Activated T-cell treated with anti-CD3 and anti-CD28 coated beads, Interleukin-2, amount 50 U/mL, for 72 hours (primary cell): Measurements from ENCODE around the gene DDX17. TPM values are rescaled to one million over a fixed set of nuclear protein-coding genes. Genes with fewer than 3 reads are reported as not detected.
A peak's percentile ranks its signal among the peaks of the same experiment; 100 is the strongest.

Source experiments
- ATAC-seq, 2 donors: fragments of 150-1000 bp; cut with Tn5 transposase; replicated peaks in 1 of 2; 2 replicates each; pipeline ENCODE4 v1.10.0; 2021; ENCODE audit warnings: moderate library complexity in 2 of 2, mild to moderate bottlenecking in 1 of 2
- DNase-seq, 2 donors: peaks; one replicate each; pipeline ENCODE4 v3.0.0; 2021 to 2022; ENCODE audit warnings: mixed read lengths in 1 of 2
- H3K27ac Mint-ChIP-seq: one replicate; pipeline ENCODE4 v1.8.0; 2022; ENCODE audit warnings: mild to moderate bottlenecking, moderate library complexity, mixed read lengths
- H3K27me3 Mint-ChIP-seq: one replicate; pipeline ENCODE4 v1.8.0; 2022; ENCODE audit warnings: low read depth, mixed read lengths
- H3K36me3 Mint-ChIP-seq, 2 donors: one replicate each; pipeline ENCODE4 v1.8.0; 2022; ENCODE audit warnings: mixed read lengths in 2 of 2, mild to moderate bottlenecking in 1 of 2; ENCODE audit not compliant: insufficient read depth in 2 of 2
- H3K4me1 Mint-ChIP-seq: one replicate; pipeline ENCODE4 v1.8.0; 2022; ENCODE audit warnings: low read depth, mixed read lengths
- H3K4me3 Mint-ChIP-seq, 2 donors: one replicate each; pipeline ENCODE4 v1.8.0; 2022; ENCODE audit warnings: mild to moderate bottlenecking in 2 of 2, mixed read lengths in 2 of 2, moderate library complexity in 2 of 2
- H3K9me3 Mint-ChIP-seq, 2 donors: one replicate each; pipeline ENCODE4 v1.8.0; 2022; ENCODE audit warnings: mixed read lengths in 2 of 2
- total RNA-seq, 2 donors: library from RNA; stranded (reverse); gene quantifications; one replicate each; pipeline ENCODE4 v1.2.3, GENCODE V29; 2022

DDX17 gene
- total RNA-seq, 2 donors from 2014 or later, result 374 to 431 TPM

DNA sequence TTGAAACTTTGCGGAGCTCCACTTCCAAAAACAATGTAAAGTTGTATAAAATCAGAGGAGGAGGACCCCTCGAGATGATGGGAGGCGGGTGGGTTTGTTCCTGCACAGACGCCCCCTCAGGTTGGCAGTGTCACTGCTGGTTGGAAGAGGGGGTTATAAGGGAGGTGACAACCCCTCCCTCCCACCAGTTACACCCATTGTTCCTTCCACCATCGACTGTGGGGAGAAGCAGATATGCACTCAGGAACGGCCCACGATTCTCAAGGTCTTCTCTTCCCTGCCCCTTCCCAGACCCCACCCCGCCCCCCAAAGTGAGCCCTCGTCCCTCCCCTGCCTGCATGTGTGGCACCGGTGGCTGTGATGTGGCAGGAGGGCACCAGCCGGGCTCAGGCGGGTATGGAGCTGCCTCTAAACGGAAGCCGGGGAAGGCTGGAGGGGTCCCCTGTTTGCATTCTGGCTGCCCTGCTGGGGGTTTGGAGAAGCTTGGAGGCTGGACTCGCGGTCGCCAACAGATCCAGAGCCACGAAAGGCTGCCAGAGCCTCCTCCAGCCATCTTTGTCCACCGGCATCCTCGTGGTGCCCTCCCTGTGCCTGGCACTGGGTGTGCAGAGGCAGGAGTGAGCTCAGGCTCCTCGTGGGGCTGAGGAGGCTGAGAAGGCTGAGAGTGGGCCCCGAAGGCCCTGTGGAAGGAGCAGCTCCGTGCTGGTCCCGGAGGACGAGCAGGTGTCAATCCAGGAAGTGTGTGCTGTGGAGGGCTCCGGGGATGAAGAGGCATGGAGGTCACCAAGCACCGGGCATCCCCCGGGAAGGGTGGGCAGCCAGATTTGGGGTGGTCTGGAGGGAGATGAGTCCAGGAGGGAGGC lies 37.4 kb downstream of the DDX17 start:
- DNase-seq (no peak), ATAC-seq (no peak)
- Mint-ChIP-seq H3K36me3 (no peaks in the 10 kb centered on the region), H3K27me3 (peaks cover 39% of the 10 kb centered on the region), H3K9me3 (no peaks in the 10 kb centered on the region), H3K27ac (no peak overlapping the region), H3K4me3 (peak overlapping the region; percentile 71 to 76), H3K4me1 (peaks cover 4% of the 10 kb centered on the region)

DNA sequence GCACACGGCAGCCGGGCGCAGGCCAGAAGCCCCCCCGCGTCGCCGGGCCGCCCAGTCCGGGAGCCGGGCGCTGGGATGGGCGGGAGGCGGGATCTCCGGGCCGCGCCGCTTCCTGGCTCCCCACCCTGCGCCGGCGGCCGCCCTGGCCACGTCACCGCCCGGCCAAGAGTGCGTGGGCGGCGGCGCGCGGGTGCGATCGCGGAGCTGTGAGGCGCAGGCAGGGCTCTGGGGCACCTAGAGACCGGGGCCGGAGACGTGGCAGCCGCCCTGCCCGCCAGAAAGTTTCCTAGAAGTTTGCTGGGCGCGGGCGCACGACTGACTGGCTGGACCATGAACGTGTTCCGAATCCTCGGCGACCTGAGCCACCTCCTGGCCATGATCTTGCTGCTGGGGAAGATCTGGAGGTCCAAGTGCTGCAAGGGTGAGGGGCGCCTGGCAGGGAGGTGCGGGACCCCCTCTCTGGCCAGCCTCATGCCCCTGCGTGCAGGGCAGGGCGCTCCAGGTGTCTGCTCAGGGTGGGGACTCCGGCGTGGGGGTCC lies 38.1 kb downstream of the DDX17 start, which contains the start of gene KDELR3:
Gene KDELR3 (plus strand): TSS at position 193 of the 539 bp plus-strand sequence. CDS start 138 bp downstream, at position 331.
- peak within 1 kb of the TSS; percentile 86 for H3K4me3 Mint-ChIP-seq
- H3K9me3 Mint-ChIP-seq, result no peaks in the 10 kb centered on the region
- H3K36me3 Mint-ChIP-seq, result no peaks in the 10 kb centered on the region
- peaks cover 4% of the 10 kb centered on the region for H3K4me1 Mint-ChIP-seq
- H3K27me3 Mint-ChIP-seq, result peaks cover 46% of the 10 kb centered on the region
- ATAC-seq (peak; percentile 92 to 97), DNase-seq (peak; percentile 80 to 84)
- no peak within 1 kb of the TSS for H3K27ac Mint-ChIP-seq

DNA sequence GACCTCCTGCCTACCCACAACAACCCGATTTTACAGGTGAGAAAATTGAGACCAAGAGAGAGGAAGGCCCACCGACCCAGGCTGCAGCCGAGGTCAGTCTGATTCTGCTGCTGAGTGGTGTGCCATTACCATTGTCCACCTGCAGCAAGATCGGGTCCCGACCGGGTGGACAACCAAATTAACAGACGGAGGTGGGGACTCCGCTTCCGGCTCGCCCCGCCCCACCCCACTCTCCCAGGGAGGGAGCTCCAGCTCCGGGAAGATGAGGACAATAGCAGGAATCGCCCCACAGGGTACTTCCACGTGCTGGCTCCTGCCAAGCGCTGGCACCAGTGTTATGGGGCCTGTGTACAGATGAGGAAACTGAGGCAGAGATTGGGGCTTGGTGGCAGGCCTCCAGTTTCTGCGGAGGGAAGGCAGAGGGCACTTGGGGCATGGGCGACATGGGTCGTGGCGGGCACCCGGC lies 38.6 kb downstream of the DDX17 start:
- ATAC-seq, result peak in 1 of 2 donors; percentile 2
- no peak for DNase-seq
- H3K36me3 Mint-ChIP-seq, result no peaks in the 10 kb centered on the region
- H3K27ac Mint-ChIP-seq, result no peak overlapping the region
- H3K9me3 Mint-ChIP-seq, result no peaks in the 10 kb centered on the region
- peaks cover 4% of the 10 kb centered on the region for H3K4me1 Mint-ChIP-seq
- H3K4me3 Mint-ChIP-seq, result peak overlapping the region; percentile 86
- H3K27me3 Mint-ChIP-seq, result peaks cover 48% of the 10 kb centered on the region

DNA sequence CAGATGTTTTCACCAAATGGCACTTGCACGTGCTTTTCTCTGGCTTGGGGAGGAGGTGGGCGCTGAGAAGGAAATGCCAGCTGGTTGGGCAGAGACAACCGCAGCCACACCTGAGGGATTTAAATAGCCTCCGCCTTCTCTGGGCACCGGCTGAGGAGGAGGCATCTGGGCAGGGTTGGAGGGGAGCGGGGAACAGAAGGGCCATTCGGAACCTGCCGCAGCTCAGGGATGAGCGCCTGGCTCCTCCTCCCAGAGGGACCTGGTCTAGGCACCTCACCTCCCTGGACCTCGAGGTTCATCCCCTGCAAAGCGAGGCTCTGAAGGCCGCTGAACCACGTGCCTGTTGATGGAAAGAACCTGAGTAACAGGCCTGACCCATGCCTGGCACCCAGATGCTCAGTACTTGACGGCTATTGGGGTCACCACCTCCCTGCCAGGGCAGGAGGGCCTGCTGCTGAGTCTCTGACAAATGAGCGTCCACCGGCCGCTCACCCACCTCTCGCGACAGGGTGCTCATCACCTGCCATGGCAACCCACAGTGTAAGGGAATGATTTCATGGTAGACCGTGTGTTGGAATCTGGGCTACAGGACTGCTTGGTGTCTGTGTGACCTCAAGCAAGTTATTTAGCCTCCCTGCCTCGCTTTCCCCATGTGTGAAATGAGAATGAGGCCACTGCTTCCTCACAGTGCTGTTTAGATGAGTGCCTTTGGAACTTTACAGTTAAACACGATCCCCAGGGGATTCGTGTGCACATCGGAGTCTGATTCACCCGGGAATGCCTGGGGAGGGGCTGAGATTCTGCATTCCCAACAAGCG lies 40.2 kb downstream of the DDX17 start:
- H3K27ac Mint-ChIP-seq, result no peak overlapping the region
- no peaks in the 10 kb centered on the region for H3K36me3 Mint-ChIP-seq
- peaks cover 15% of the 10 kb centered on the region for H3K4me1 Mint-ChIP-seq
- H3K27me3 Mint-ChIP-seq, result peaks cover 64% of the 10 kb centered on the region
- ATAC-seq, result no peak
- H3K9me3 Mint-ChIP-seq, result no peaks in the 10 kb centered on the region
- no peak for DNase-seq
- H3K4me3 Mint-ChIP-seq, result no peak overlapping the region

GRCh38 chr22:38464992-38465672 lies 41.0 kb downstream of the DDX17 start:
- ATAC-seq (no peak), DNase-seq (no peak)
- no peak overlapping the region for H3K4me3 Mint-ChIP-seq
- no peak overlapping the region for H3K27ac Mint-ChIP-seq
- H3K9me3 Mint-ChIP-seq, result no peaks in the 10 kb centered on the region
- H3K4me1 Mint-ChIP-seq, result peaks cover 15% of the 10 kb centered on the region
- peaks cover 72% of the 10 kb centered on the region for H3K27me3 Mint-ChIP-seq
- no peaks in the 10 kb centered on the region for H3K36me3 Mint-ChIP-seq

GRCh38 chr22:38462960-38463784 lies 42.9 kb downstream of the DDX17 start:
- DNase-seq, result no peak
- Mint-ChIP-seq H3K4me1 (peaks cover 15% of the 10 kb centered on the region), H3K27ac (no peak overlapping the region), H3K27me3 (peaks cover 89% of the 10 kb centered on the region), H3K4me3 (no peak overlapping the region), H3K9me3 (no peaks in the 10 kb centered on the region), H3K36me3 (no peaks in the 10 kb centered on the region)
- ATAC-seq, result no peak

GRCh38 chr22:38461414-38462081 lies 44.6 kb downstream of the DDX17 start:
- no peaks in the 10 kb centered on the region for H3K36me3 Mint-ChIP-seq
- H3K4me3 Mint-ChIP-seq, result peak overlapping the region; percentile 36 to 58
- H3K27me3 Mint-ChIP-seq, result peaks cover 95% of the 10 kb centered on the region
- ATAC-seq, result peak; percentile 83 to 87
- H3K27ac Mint-ChIP-seq, result no peak overlapping the region
- no peaks in the 10 kb centered on the region for H3K9me3 Mint-ChIP-seq
- DNase-seq, result peak; percentile 74 to 83
- H3K4me1 Mint-ChIP-seq, result peaks cover 15% of the 10 kb centered on the region

- Mint-ChIP-seq H3K27me3 (peaks cover 93% of the 10 kb centered on the region), H3K4me1 (peaks cover 17% of the 10 kb centered on the region), H3K9me3 (no peaks in the 10 kb centered on the region), H3K27ac (no peak overlapping the region), H3K4me3 (peak overlapping the region; percentile 36 to 58), H3K36me3 (no peaks in the 10 kb centered on the region)
- ATAC-seq (peak; percentile 23 to 33), DNase-seq (no peak)
Observed at GRCh38 chr22:38461057-38461413, 45.1 kb downstream of the DDX17 start.

DNA sequence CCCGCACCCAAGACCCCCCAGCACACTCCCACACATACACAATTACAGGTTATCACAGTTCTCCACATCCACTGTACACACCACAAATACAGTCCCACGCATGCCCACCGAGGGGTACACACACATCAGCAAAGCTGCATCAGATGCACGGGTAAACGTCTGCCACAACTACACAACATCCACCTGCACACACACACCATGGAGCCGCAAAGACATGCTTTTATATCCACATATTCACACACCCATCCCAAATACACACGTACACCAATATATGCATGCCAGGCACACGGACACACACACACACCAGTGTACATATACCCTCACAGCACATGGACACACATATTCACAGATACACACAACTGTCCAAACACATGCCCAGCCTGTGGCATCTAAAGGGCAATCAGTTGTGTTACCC lies 45.7 kb downstream of the DDX17 start:
- no peaks in the 10 kb centered on the region for H3K9me3 Mint-ChIP-seq
- ATAC-seq, result no peak
- no peak overlapping the region for H3K4me3 Mint-ChIP-seq
- no peaks in the 10 kb centered on the region for H3K36me3 Mint-ChIP-seq
- H3K27me3 Mint-ChIP-seq, result peaks cover 87% of the 10 kb centered on the region
- H3K27ac Mint-ChIP-seq, result no peak overlapping the region
- DNase-seq, result no peak
- H3K4me1 Mint-ChIP-seq, result peaks cover 17% of the 10 kb centered on the region

- no peak overlapping the region for H3K27ac Mint-ChIP-seq
Observed at GRCh38 chr22:38456841-38457699, 49.0 kb downstream of the DDX17 start.

GRCh38 chr22:38456272-38456835 lies 49.8 kb downstream of the DDX17 start:
- H3K27me3 Mint-ChIP-seq, result peaks cover 82% of the 10 kb centered on the region
- H3K4me3 Mint-ChIP-seq, result peak overlapping the region; percentile 3 to 68
- no peaks in the 10 kb centered on the region for H3K9me3 Mint-ChIP-seq
- peaks cover 8% of the 10 kb centered on the region for H3K4me1 Mint-ChIP-seq
- DNase-seq (no peak), ATAC-seq (no peak)
- H3K36me3 Mint-ChIP-seq, result no peaks in the 10 kb centered on the region
- no peak overlapping the region for H3K27ac Mint-ChIP-seq

More at GRCh38 chr22:38456841-38457699, 49.0 kb downstream of the DDX17 start:
- Mint-ChIP-seq H3K9me3 (no peaks in the 10 kb centered on the region), H3K36me3 (no peaks in the 10 kb centered on the region), H3K4me1 (peaks cover 15% of the 10 kb centered on the region), H3K27me3 (peaks cover 82% of the 10 kb centered on the region), H3K4me3 (peak overlapping the region; percentile 3 to 68)
- no peak for ATAC-seq
- DNase-seq, result no peak
